DND-41 (cell line): ENCODE data around the gene AFAP1L1.

Experiments used
- ATAC-seq: fragments of 200-7000 bp; cut with Tn5 transposase; 3 replicates; pipeline ENCODE4 v1.9.1; 2021; ENCODE audit warnings: low read depth; ENCODE audit not compliant: insufficient read depth
- DNase-seq: peaks from one replicate; pipeline ENCODE4 v3.0.0-alpha.2; 2020
- H2AFZ ChIP-seq: 2 replicates; pipeline ENCODE4 v1.6.0; 2012; ENCODE audit warnings: low read depth, low read length
- H3K27ac ChIP-seq: 2 replicates; pipeline ENCODE4 v1.5.1; 2012; ENCODE audit warnings: low read length, inconsistent platforms
- H3K27me3 ChIP-seq: fragments of 200-600 bp; sonication (generic); 2 replicates; pipeline ENCODE4 v1.6.0; 2012; ENCODE audit warnings: low read length, mild to moderate bottlenecking, inconsistent platforms; ENCODE audit not compliant: insufficient read depth, poor library complexity
- H3K36me3 ChIP-seq: 2 replicates; pipeline ENCODE4 v1.5.1; 2012; ENCODE audit warnings: low read length, inconsistent platforms; ENCODE audit not compliant: insufficient read depth
- H3K4me1 ChIP-seq: 2 replicates; pipeline ENCODE4 v1.5.1; 2012; ENCODE audit warnings: mild to moderate bottlenecking, low read length; ENCODE audit not compliant: insufficient read depth
- H3K4me2 ChIP-seq: 2 replicates; pipeline ENCODE4 v1.6.0; 2012; ENCODE audit warnings: mild to moderate bottlenecking, moderate library complexity, low read length, inconsistent platforms; ENCODE audit not compliant: insufficient read depth
- H3K4me3 ChIP-seq, 2 experiments: fragments of 200-600 bp in 1 of 2; shearing (Covaris generic) in 1 of 2; 2 replicates each; pipeline ENCODE4 v1.5.1; 2012 to 2016; ENCODE audit warnings: inconsistent platforms in 2 of 2, low read length in 2 of 2, mild to moderate bottlenecking in 2 of 2, low read depth in 1 of 2, moderate library complexity in 1 of 2
- H3K79me2 ChIP-seq: 2 replicates; pipeline ENCODE4 v1.6.0; 2012; ENCODE audit warnings: low read length, inconsistent platforms; ENCODE audit not compliant: insufficient read depth
- H3K9ac ChIP-seq: 2 replicates; pipeline ENCODE4 v1.6.0; 2012; ENCODE audit warnings: low read depth, mild to moderate bottlenecking, inconsistent platforms, low read length, moderate library complexity
- H3K9me3 ChIP-seq: 2 replicates; pipeline ENCODE4 v1.5.1; 2012; ENCODE audit warnings: low read length, moderate library complexity, mild to moderate bottlenecking, inconsistent platforms; ENCODE audit not compliant: insufficient read depth, severe bottlenecking
- H4K20me1 ChIP-seq: 2 replicates; pipeline ENCODE4 v1.6.0; 2012; ENCODE audit warnings: low read length; ENCODE audit not compliant: insufficient read depth
- CTCF ChIP-seq: IDR thresholded peaks from 2 replicates; pipeline ENCODE4 v1.5.1; 2012; ENCODE audit warnings: borderline replicate concordance, low read length, moderate library complexity, mild to moderate bottlenecking; ENCODE audit not compliant: poor library complexity, severe bottlenecking; ENCODE audit errors: extremely low read depth
- EZH2 ChIP-seq: IDR thresholded peaks from 3 replicates; pipeline ENCODE4 v1.6.1; 2012; ENCODE audit warnings: borderline replicate concordance, low read depth, mild to moderate bottlenecking, moderate library complexity, low read length, inconsistent platforms; ENCODE audit not compliant: severe bottlenecking

AFAP1L1 gene

GRCh38 chr5:149325894-149326293 is 54.2 kb downstream of the AFAP1L1 start:
- H3K4me2 ChIP-seq: no peak overlapping the region
- H3K27me3 ChIP-seq: no peaks in the 10 kb centered on the region
- DNase-seq (no peak), ATAC-seq (no peak)
- H3K36me3 ChIP-seq: no peaks in the 10 kb centered on the region
- no peaks in the 10 kb centered on the region for H3K4me1 ChIP-seq
- H3K9me3 ChIP-seq: no peaks in the 10 kb centered on the region
- TF ChIP-seq EZH2 (no peak), CTCF (no peak)
- no peak overlapping the region for H3K27ac ChIP-seq
- H2AFZ ChIP-seq: no peak overlapping the region
- H3K9ac ChIP-seq: no peak overlapping the region
- H3K4me3 ChIP-seq: no peak overlapping the region
- no peaks in the 10 kb centered on the region for H3K79me2 ChIP-seq
- H4K20me1 ChIP-seq: no peaks in the 10 kb centered on the region

DNA sequence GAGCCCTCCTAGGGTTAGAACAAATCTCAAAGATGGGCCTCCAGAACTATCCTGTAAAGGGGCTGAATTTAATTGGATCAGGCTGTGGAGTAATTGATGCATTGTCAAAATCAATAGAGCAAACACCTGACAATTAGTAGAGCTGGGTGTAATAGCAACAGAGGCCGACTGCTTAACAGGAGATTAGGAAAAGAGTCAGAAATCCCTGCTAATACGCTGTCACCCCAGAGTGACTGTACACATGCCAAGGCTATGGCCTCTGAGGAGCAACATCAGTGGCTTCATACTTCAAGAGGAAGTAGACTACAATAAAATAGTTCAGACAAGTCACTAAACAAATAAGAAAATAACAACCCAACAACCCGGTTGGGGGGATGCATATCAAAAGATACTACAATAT is 55.0 kb downstream of the AFAP1L1 start:
- Histone ChIP-seq H4K20me1 (no peaks in the 10 kb centered on the region), H3K36me3 (no peaks in the 10 kb centered on the region), H3K4me3 (no peak overlapping the region), H3K4me1 (no peaks in the 10 kb centered on the region), H3K27ac (no peak overlapping the region), H3K27me3 (no peaks in the 10 kb centered on the region), H3K9ac (no peak overlapping the region), H2AFZ (no peak overlapping the region), H3K4me2 (no peak overlapping the region), H3K79me2 (no peaks in the 10 kb centered on the region), H3K9me3 (no peaks in the 10 kb centered on the region)
- no peak for DNase-seq
- TF ChIP-seq EZH2 (no peak), CTCF (no peak)
- ATAC-seq: no peak

GRCh38 chr5:149328177-149328576 is 56.5 kb downstream of the AFAP1L1 start:
- H3K79me2 ChIP-seq: no peaks in the 10 kb centered on the region
- H3K36me3 ChIP-seq: no peaks in the 10 kb centered on the region
- no peak for ATAC-seq
- no peaks in the 10 kb centered on the region for H3K27me3 ChIP-seq
- H3K9me3 ChIP-seq: no peaks in the 10 kb centered on the region
- TF ChIP-seq CTCF (no peak), EZH2 (no peak)
- H3K4me3 ChIP-seq: no peak overlapping the region
- no peak for DNase-seq
- no peak overlapping the region for H3K4me2 ChIP-seq
- H3K27ac ChIP-seq: no peak overlapping the region
- no peak overlapping the region for H2AFZ ChIP-seq
- no peaks in the 10 kb centered on the region for H3K4me1 ChIP-seq
- no peaks in the 10 kb centered on the region for H4K20me1 ChIP-seq
- H3K9ac ChIP-seq: no peak overlapping the region
